GM23248 (cell line): ENCODE results near the gene GGA2.

Experiments used
- EZH2 ChIP-seq: fragments of 200-600 bp; sonication (generic); IDR thresholded peaks from 2 replicates; pipeline ENCODE4 v1.6.1; 2018; ENCODE audit warnings: antibody characterized with exemption, mild to moderate bottlenecking; ENCODE audit not compliant: insufficient read depth, poor library complexity, severe bottlenecking
- EZH2phosphoT487 ChIP-seq: fragments of 200-600 bp; sonication (generic); IDR thresholded peaks from 2 replicates; pipeline ENCODE4 v1.6.1; 2018; ENCODE audit warnings: antibody characterized with exemption, moderate library complexity, mild to moderate bottlenecking, low read depth; ENCODE audit not compliant: insufficient read depth

- TF ChIP-seq EZH2 (no peak), EZH2phosphoT487 (no peak)
These were observed 1.5 kb downstream of the GGA2 start for GRCh38 chr16:23508589-23509440.
